NCI-H345 treated with DMSO at 0.1 percent for 48 hours (cell line): ENCODE results near the gene RPS6KB2.

Experiments
- DNase-seq: peaks from one replicate; lab custom pipeline; 2025; ENCODE audit not compliant: unreplicated experiment; lab: John Stamatoyannopoulos, UW

Gene RPS6KB2

DNA sequence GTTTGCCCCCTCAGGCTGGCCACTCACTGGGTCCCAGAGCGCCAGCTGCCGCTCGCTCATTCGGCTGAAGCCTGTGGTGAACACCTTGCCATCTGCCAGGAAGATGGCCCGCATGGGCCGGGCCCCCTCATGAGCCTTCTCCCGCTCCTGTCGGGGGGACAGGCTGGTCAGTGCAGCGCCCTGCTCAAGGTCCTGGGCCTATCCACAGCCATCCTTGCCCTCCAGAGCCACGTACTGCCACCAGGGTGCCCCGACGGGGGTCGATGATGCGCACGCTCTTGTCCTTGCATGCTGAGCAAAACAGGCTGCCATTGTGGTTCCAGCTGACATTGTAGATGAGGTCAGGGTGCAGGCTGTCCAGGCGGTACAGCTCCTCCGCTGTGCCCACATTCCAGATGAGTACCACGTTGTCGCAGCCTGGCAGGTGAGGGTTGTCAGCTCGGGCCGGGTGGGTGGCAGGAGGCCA, 12.8 kb downstream of the RPS6KB2 start:
- DNase-seq, result no peak

DNA sequence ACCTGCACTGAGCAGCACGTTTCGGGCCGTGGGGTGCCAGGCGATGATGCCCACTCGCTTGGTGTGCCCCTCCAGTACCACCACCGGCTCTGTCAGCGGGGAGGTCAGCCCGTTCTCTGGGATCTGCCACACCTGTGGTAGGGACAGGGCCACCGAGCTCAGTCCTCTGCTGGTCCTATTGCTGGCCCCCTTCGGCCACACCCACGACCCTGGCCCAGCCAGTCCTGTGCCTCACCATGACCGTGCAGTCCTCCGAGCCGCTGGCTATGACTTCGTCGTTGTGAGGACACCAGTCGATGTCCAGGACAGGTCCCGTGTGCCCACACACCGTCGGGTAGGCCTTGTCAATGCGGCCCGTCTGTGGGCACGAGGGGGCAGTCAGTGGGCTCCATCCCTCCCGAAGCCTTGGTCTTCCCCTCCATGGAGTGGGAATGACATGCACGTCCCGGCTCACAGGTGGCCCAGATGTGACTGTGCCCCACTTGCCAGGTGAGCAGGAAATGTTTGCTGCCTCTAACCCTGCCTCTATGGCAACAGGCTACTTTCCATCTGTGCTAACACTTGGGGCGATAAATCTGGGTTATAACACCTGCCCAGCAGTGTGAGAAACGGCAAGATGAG, 13.5 kb downstream of the RPS6KB2 start:
- no peak for DNase-seq

DNA sequence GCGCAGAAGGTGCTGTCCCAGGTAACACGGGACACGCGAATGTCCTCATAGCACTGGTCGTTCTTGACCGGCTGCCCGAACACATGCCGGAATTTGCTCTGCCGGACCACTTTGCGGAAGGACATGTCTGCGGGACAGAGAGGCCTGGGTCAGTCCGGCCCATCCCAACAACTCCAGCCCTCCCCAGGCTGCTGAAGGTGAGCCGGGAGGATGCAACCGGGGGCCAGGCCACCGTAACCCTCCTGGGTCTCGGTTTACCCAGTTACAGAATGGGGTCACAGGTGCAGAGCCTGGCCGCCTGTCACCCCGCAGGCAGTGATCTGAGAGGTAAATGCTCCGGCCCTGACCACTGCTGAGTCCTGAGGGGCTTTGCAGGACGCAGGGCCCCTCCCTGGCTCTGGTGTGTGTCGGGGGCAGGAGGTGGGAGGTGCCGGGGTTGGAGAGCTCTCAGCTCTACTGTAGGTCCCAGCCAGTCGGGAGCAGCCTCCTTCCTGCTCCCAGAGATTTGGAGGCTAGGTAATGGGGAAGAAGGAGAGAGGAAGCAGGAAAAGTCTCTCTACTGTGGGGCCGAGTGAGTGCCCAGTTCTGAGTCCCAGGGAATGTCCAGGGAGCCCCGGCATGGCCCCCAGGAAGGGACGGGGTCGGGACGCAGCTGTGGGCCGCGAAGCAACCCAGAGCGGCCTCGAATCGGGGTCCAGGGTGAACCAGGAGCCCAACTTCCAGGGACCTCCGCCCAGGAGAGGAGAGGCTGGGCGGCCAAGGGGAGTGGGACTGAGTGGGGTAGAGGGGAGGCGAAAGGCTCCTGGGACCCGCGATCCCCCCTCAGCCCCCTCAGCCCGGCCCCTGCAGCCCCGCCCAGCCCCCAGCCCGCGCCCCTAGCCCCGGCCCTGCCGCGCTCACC, 14.5 kb downstream of the RPS6KB2 start:
- no peak for DNase-seq

DNA sequence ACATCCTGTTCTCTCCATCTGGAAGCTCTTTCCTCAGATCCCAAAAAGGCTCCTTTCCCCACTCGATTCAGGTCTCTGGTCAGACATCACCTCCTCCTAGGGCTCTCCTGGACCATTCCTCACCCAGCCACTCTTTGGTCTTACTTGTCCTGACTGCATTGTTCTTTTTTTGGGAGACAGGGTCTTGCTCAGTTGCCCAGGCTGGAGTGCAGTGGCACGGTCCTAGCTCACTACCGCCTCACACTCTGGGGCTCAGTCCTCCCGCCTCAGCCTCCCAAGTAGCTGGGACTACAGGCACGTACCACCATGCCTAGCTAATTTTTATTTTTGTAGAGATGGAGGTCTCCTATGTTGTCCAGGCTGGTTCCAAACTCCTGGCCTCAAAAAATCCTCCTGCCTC, 17.2 kb downstream of the RPS6KB2 start:
- no peak for DNase-seq

DNA sequence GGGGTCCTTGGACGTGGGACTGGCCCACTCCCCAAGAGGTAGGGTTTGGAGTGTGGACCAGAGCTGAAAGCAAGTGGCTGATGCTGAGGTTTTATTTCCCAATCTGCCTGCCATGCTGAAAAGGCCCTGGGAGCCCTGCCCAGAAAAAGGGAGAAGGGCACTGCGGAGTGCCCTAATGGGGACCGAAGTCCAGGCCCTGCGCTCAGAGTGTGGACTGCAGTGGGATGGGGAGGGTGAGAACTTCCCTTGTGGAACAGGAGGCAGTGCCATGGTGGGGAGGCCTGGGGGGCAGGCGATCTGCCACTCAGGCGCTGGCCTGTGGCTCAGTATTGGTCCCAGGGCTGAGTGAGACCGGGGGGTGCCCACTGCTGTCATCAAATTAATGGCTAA, 19.9 kb downstream of the RPS6KB2 start:
- no peak for DNase-seq

DNA sequence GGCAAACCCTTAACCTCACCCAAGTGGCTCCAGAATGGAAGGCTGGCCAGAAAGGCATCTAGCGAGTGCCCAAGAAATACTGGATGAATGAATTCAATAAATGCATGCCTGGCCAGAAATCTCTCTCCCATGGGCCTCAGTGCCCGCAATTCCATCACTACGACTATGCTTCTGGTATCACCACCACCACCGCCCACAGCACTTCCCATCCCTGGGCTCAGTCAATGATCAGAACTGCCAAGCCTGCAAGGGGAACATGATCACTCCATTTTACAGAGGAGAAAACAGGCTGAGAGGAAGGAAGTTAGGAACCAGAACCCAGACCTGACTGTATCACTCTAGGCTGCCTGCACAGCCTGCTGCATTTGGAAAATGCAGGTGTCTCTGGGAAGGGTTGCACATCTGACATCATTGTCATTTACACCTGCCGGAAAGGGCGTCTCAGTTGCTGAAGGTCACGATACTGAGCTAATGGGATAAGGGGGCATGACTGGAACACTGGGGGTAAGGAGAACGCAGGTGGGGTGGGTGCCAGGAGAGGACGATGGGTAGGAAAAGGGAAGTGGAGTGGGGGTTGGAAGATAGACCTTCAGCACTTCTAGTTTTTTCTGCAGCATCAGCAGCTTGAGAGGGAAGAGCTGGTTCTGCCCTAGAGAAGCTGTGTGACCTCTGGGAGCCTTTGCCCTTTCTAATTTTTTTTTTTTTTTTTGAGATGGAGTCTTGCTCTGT, 21.0 kb downstream of the RPS6KB2 start:
- no peak for DNase-seq

DNA sequence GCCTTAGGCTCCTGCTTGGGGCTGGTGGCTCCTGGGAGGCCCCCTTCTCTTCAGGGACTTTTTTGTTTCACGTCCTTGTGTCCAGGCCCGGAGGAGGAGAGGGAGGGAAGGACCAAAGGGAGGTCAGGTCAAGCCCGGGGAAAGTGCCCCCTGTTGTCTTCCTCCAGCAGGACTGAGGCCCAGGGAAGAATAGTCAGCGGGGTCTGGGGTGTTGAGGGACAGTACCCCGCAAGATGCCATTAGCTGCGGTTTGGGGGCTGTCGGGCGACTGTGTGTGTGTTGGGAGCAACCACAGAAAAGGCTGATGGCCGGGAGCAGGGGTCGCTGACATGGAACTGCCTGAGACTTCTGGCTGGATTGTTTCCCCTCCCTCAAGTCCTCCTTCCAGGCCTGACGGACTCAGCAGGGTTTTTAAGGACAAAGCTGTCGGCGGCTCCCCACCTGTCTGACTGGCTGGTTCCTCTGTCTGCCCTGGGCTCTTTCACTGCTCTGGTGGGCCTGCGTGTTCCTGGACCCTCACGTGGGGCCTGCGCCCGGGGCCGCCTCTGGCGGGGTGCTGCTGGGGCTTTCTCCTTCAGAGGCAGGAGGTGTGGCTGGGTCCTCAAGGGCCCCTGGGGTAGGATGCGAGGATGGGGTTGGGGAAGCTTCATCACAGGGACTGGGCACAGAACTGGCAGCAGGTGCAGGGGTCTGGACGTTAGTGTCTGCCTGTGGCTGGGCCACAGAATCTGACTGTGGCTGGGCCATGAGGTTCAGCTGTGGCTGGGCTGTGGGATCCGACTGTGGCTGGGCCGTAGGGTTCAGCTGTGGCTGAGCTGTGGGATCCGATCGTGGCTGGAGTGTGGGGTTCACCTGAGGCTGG, 22.7 kb downstream of the RPS6KB2 start:
- DNase-seq, result no peak

DNA sequence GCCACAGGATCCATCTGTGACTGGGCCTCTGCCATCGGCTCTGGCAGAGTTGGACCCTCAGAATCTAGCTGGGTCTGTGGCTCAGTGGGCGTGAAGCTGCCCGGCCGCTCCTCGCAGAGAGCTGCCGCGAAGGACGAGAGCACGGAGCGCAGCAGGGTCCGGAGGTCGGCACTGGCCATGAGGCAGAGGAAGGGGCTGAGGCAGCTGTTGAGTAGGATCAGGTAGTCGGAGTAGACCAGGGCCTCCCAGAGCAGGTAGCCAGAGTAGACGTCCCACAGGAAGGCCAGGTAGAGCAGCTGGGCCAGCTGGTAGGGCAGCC, 23.3 kb downstream of the RPS6KB2 start:
- no peak for DNase-seq

DNA sequence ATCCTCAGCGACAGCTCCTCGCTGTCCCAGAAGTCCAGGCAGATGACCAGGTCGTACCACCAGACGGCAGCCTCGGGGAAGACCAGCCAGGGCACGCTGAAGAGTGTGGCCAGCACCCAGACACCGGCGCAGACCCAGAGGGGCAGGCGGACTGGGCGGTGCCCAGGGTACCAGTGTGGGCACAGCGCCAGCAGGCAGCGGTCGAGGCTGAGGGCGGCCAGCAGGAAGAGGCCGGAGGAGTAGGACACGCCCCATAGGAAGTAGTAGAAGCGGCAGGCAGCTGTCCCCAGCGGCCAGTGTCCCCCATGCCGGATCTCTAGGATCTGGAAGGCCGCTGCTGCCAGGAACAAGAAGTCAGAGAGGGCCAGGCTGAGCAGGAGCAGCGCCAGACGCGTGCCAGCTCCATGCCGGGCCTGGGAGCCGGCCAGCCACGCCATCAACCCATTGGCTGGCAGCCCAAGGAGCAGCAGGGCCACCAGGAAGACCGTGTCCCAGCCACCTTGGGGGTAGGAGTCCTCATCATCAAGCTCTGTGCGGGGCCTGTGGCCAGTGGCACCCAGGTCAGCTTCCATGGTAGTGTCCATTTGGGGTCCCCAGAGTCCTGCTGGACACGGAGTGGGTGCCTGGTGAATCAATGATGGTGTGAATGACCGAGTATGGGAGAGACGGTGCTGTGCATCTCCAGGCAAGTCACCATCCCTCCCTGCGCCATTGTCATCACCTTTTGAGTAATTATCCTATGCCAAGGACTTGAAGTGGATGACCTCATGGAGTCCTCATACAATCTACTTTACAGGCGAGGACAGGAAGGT, 24.1 kb downstream of the RPS6KB2 start, which contains the start of gene GPR152:
Gene GPR152, minus strand, starts transcription at position 589 of the 812 bp plus-strand sequence. Its CDS starts 5 bp downstream, at position 584.
- no peak for DNase-seq

DNA sequence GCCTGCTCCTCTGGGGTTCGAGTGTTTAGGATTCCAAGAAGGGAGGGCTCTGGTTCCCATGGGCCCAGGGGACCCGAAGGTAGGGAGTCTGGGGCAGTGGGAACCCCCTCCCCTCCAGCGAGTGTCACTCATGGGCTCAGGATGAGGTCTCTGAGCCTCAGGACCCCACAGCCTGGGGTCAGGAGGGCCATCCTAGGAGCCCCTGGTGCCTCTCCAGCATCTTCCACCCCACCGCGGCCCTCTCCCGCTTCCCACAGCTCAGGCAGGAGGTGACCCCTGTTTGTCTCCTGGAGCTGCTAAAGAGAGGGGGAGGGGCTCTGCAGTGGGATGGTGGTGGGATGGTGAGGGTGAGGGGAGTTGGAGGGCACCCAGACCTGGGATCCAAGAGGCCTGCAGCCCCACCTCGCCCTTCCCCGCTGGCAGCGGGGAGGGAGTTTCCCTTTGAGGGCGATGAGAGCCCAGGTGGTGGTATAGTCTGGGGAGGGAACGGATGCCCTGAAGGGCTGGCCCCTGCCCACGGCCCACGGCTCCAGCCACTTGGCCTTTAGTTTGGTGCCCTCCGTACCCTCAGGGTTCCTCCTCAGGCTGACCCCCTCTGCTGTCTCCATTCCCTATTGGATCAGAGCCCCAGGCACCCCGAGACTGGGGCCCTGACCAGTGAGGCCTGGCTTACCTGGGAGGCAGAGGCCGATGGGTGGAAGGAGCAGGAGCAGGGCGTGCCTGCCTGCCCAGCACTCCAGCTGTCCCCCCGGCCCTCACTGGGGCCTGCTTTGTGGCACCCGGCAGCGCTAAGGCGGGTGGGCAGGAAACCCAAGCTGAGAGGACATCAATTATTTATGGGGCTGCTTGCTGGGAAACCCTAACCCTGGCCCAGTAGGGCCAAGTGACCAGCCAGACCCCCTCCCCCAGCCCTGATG, 25.8 kb downstream of the RPS6KB2 start:
- no peak for DNase-seq

DNA sequence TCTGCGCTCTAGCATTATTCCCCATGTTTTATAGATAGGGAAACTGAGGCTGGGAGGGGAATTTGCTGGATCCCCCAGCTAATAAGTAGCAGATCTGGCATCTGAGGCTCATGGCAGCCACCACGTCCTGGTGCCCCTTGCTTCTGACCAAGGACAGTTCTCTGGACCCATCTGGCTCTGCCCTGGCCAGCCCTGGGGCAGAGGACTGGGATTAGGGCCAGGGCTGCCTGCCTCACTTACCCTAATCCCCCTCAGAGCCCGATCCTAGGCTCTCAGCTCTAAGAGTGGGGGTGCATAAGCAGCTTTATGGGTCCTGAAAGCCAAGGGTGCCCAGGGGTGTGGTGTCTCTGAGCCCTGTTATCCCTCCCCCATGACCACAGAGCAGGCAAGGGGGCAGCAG, 26.8 kb downstream of the RPS6KB2 start, which contains the start of gene CABP4:
Gene CABP4, plus strand, starts transcription at position 301 of the 400 bp plus-strand sequence. Its CDS starts 70 bp downstream, at position 371.
- no peak for DNase-seq

DNA sequence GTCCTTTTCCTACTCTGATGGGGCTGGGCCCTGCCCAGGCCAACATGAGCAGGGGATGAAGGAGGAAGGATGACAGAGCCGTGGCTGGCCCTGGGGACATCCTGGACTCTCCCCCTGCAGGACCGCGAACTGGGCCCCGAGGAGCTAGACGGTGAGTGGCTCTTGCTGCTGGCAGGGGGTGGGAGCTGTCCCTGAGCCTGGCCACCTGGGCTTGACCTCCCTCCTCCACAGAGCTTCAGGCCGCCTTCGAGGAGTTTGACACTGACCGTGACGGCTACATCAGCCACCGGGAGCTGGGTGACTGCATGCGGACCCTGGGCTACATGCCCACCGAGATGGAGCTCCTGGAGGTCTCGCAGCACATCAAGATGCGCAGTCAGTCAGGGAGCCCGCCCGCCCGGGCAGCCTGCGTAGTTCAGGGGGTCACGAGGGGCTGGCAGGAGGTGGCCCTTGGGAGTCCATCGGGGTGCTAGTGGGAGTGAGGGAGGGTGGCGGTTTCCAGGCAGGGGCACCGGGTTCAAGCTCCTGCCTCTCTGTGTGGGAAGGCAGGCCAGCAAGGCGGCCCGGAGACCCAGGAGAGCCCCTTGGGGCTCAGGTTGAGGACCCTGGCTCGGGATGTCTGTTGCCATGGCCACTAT, 27.9 kb downstream of the RPS6KB2 start:
- no peak for DNase-seq

DNA sequence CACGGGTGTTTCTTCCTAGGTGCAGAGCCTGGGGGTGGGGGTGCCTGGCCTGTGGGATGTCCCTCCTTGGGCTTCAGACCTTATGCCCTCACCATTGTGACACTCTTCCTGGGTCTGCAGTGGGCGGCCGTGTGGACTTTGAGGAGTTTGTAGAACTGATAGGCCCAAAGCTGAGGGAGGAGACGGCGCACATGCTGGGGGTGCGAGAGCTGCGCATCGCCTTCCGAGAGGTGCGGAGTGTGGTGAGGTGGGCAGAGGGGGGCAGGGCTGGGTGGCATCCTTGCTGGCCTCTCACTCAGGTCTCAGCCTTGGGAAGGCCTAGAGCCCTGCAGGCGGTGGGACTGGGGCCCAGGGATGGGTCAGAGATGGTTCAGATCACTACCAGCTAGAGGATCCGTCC, 29.2 kb downstream of the RPS6KB2 start:
- DNase-seq, result no peak

DNA sequence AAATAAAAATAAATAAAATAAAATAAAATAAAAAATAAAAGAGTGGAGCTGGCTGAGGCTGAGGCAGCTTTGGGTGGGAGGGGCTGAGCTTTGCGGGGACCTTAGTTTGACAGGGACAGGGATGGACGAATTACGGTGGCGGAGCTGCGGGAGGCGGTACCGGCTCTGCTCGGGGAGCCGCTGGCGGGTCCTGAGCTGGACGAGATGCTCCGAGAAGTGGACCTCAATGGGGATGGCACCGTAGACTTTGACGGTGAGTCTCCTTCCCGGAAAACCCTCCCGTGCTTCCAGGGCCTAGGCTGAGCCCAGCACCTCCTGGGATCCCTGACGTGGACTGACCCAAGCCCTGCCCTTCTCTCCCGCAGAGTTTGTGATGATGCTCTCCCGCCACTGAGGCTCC, 30.0 kb downstream of the RPS6KB2 start:
- no peak for DNase-seq

DNA sequence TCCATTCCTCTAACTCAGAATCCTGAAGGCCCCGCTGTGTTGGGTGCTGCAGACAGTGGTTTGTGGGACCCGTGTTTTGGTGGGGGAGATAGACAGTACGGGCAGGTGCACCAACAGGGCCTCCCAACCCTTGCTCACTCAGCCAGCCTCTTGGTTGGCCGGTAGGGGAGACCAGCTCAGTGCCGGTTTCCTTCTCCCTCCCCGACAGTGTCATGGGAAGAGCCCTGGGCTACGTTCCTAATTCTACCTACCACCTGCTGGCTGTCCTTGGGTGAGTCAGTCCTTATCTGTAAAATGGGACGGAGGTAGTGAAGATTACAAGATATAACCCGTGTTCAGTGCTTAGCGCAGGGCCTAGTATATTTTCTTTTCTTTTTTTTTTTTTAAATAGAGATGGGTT, 34.9 kb downstream of the RPS6KB2 start:
- DNase-seq, result no peak

DNA sequence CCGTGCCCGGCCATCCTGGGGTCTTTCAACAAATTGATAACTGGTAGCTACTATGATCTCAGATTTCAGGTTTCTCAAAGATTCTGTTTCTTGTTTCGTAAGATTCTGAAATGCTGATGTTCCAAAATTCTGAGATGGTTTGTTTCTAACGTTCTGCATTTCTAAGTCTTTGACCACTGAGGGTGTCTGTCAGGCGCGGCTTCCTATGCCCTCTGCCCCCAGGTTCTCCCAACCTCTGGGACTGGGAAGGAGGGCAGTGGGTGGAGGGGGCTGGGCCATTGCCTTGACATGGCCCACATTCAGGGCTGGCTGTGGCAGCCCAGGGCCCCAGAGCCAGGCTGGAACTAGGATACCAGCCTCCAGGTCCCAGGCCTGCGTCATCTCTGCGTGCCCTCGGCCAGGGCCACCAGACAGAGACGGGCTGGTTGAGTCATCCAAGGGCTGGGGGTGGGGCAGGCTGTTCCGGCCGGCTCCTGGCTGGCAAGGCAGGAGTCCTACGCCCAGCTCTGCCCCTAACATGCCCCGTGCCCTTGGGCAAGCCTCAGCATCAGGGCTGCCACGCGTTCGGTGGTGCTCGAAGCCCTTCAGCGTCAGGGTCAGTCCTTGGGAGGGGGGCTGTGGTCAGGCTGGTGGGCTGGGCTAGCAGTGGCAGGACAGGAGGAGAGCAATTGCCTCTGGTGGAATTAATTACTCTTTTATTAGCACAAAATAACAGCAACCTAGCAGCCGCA, 35.6 kb downstream of the RPS6KB2 start:
- no peak for DNase-seq

DNA sequence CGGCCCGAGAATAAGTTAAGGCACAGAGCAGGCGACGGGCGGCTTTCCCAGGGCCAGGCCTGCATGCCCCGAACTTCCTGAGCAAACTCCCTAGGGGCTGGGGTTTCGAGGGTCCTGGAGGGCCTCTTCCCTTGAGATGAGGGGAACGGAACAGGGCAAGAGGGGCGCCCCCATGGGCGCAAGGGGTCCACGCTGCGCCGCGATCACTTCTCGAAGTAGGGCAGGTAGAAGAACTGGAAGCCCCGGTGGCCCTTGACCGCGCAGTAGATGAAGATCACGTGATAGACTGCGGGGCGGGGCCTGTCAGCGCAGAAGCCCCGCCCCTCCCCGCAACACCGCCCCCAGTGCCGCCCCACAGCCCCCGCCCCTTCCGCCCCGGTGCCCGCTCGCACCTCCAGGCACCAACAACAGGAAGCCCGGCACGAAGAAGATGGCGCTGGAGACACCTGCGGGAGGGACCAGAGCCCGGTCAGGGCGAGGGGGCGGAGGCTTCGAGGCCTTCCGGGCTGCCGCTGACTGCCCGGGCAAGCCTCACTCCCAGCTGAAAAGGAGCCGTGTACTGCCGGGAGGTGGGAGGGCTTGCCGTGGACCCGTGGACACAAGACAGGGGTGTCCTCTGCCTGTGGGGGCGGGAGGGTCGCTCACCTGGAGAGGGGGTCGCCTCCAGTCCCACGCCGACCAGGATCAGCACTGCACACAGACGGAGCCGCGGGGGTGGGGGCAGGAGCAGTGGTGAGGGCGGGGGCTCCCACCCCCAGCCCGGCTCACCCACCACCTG, 36.3 kb downstream of the RPS6KB2 start:
- peak; percentile 14 for DNase-seq
